ENCODE data around the gene WAS.
A peak's percentile ranks its signal among the peaks of the same experiment; 100 is the strongest.

Gene WAS

GRCh38 chrX:48736878-48737212, 53.2 kb downstream of the WAS start:
- TF ChIP-seq CTCF (IDR thresholded peaks at IDR 0.05; ENCODE audit: insufficient read depth, low read length, missing control alignments): no peak
- no peak for DNase-seq (ENCODE audit: low read depth, low spot score)
- H3K4me3 ChIP-seq (ENCODE audit: low read depth, low read length): peak overlapping the region; percentile 52
- ChIA-PET CTCF (no interaction called here), POLR2A (interaction anchor here (0.7 to 1.4 kb wide), 3 partner anchors 40 to 97 kb away, joined by 3 to 5 read pairs (median 3); partner anchors contain the start of gene SUV39H1)

- ChIA-PET CTCF (interaction anchor here (1.1 to 1.2 kb wide), 2 partner anchors 11 to 13 kb away, joined by 3 read pairs; no protein-coding TSS in a partner anchor), POLR2A (interaction anchor here (0.7 to 1.4 kb wide), 3 partner anchors 41 to 98 kb away, joined by 3 to 5 read pairs (median 3); partner anchors contain the start of gene SUV39H1)
- peak overlapping the region; percentile 68 for H3K4me3 ChIP-seq (ENCODE audit: low read depth, low read length)
- TF ChIP-seq CTCF (IDR thresholded peaks at IDR 0.05; ENCODE audit: insufficient read depth, low read length, missing control alignments): no peak
- peak; percentile 84 for DNase-seq (ENCODE audit: low read depth, low spot score)
These were observed 53.8 kb downstream of the WAS start for GRCh38 chrX:48737213-48737938.

GRCh38 chrX:48737940-48738339, 54.3 kb downstream of the WAS start:
- TF ChIP-seq CTCF (IDR thresholded peaks at IDR 0.05; ENCODE audit: insufficient read depth, low read length, missing control alignments): no peak
- POLR2A ChIA-PET: interaction anchor here (1.4 kb wide), 1 partner anchor 41 kb away, joined by 5 read pairs; the partner anchor contains the start of gene SUV39H1
- DNase-seq (ENCODE audit: low read depth, low spot score): no peak
- CTCF ChIA-PET: interaction anchor here (1.1 to 1.2 kb wide), 2 partner anchors 12 kb away, joined by 3 read pairs; no protein-coding TSS in a partner anchor
- peak overlapping the region; percentile 68 for H3K4me3 ChIP-seq (ENCODE audit: low read depth, low read length)
